GM23338 (cell line): Measurements from ENCODE around the gene ZBTB40.

Experiments
- CTCF ChIP-seq, 2 experiments: fragments of 200-600 bp in 1 of 2; sonication (generic) in 1 of 2; conservative IDR thresholded peaks; 2 replicates each; pipeline versions ENCODE4 v1.5.1 to v1.6.1; 2016 to 2017; ENCODE audit warnings: antibody characterized with exemption in 2 of 2, low read depth in 2 of 2, mild to moderate bottlenecking in 2 of 2, moderate library complexity in 1 of 2
- ETS1 ChIP-seq: IDR thresholded peaks from 2 replicates; pipeline ENCODE4 v1.6.1; 2016; ENCODE audit warnings: antibody characterized with exemption
- EZH2 ChIP-seq: fragments of 200-600 bp; sonication (generic); IDR thresholded peaks from one replicate; pipeline ENCODE4 v1.8.0; 2017; ENCODE audit warnings: antibody characterized with exemption, mild to moderate bottlenecking, low read depth; ENCODE audit not compliant: unreplicated experiment
- POLR2AphosphoS5 ChIP-seq: IDR thresholded peaks from 2 replicates; pipeline ENCODE4 v1.6.1; 2016; ENCODE audit warnings: antibody characterized with exemption, low read depth
- REST ChIP-seq: IDR thresholded peaks from one replicate; pipeline ENCODE4 v1.6.1; 2018; ENCODE audit warnings: antibody characterized with exemption; ENCODE audit not compliant: unreplicated experiment

GRCh38 chr1:22550021-22550420, 98.4 kb downstream of the ZBTB40 start:
- TF ChIP-seq CTCF (conservative IDR thresholded peaks at IDR 0.05; ENCODE audit: low read depth in 2 of 2) (no peak), POLR2AphosphoS5 (no peak), EZH2 (no peak), ETS1 (no peak), REST (no peak)
